Erythroblast (primary cell): ENCODE data around the gene LRG1.

Source experiments
- GATA1 ChIP-seq: IDR thresholded peaks from 2 replicates; pipeline ENCODE4 v1.6.1; 2011; ENCODE audit warnings: low read depth, mild to moderate bottlenecking, control low read depth, low read length, moderate library complexity
- POLR2A ChIP-seq: IDR thresholded peaks from 2 replicates; pipeline ENCODE4 v1.6.1; 2011; ENCODE audit warnings: mild to moderate bottlenecking, low read length

GRCh38 chr19:4578552-4579248 lies 38.9 kb upstream of the LRG1 start:
- TF ChIP-seq GATA1 (no peak), POLR2A (no peak)
